Measurements from ENCODE around the gene CAMK2D. TPM values are rescaled to one million over a fixed set of nuclear protein-coding genes. Genes with fewer than 3 reads are reported as not detected.

The CAMK2D gene
- total RNA-seq, 4 donors from 2014 or later: 57.3 to 78.4 (median 61.8) TPM

GRCh38 chr4:113528395-113528794 lies 233.1 kb downstream of the CAMK2D start:
- Histone ChIP-seq H3K27ac (no peak overlapping the region), H3K9me3 (no peaks in the 10 kb centered on the region), H3K27me3 (no peaks in the 10 kb centered on the region), H3K36me3 (no peaks in the 10 kb centered on the region), H3K4me3 (replicated peaks in 1 of 3) (no peak overlapping the region), H3K4me1 (no peaks in the 10 kb centered on the region)
- DNase-seq: no peak
- TF ChIP-seq CTCF (IDR thresholded peaks at IDR 0.05): no peak
- TF ChIP-seq POLR2A (IDR thresholded peaks at IDR 0.05): no peak
- WGBS, 2 donors: 88 to 93% methylated on average over 1 of the region's 1 CpG
- intact Hi-C loops (cut with DNase I): no loop called here

- intact Hi-C loops (cut with DNase I): no loop called here
- H3K27me3 ChIP-seq: no peaks in the 10 kb centered on the region
- 93 to 99% methylated on average over 2 of the region's 2 CpGs for WGBS, 2 donors
- DNase-seq: no peak
- no peak overlapping the region for H3K27ac ChIP-seq
- no peaks in the 10 kb centered on the region for H3K4me1 ChIP-seq
- TF ChIP-seq POLR2A (IDR thresholded peaks at IDR 0.05) (no peak), CTCF (IDR thresholded peaks at IDR 0.05) (no peak)
- H3K36me3 ChIP-seq: no peaks in the 10 kb centered on the region
- no peaks in the 10 kb centered on the region for H3K9me3 ChIP-seq
- H3K4me3 ChIP-seq (replicated peaks in 1 of 3): no peak overlapping the region
Measured at GRCh38 chr4:113525521-113525920, 236.0 kb downstream of the CAMK2D start.

- WGBS, 2 donors: 98 to 100% methylated on average over 2 of the region's 2 CpGs
- intact Hi-C loops (cut with DNase I): no loop called here
- no peaks in the 10 kb centered on the region for H3K9me3 ChIP-seq
Measured at GRCh38 chr4:113524505-113525186, 236.9 kb downstream of the CAMK2D start.

GRCh38 chr4:113524096-113524495 lies 237.4 kb downstream of the CAMK2D start:
- no peaks in the 10 kb centered on the region for H3K4me1 ChIP-seq
- WGBS, 2 donors: 95 to 100% methylated on average over 1 of the region's 1 CpG
- H3K4me3 ChIP-seq (replicated peaks in 1 of 3): no peak overlapping the region
- H3K27me3 ChIP-seq: no peaks in the 10 kb centered on the region
- H3K9me3 ChIP-seq: no peaks in the 10 kb centered on the region
- DNase-seq: no peak
- H3K36me3 ChIP-seq: no peaks in the 10 kb centered on the region
- intact Hi-C loops (cut with DNase I): no loop called here
- H3K27ac ChIP-seq: no peak overlapping the region
- no peak for TF ChIP-seq POLR2A (IDR thresholded peaks at IDR 0.05)
- TF ChIP-seq CTCF (IDR thresholded peaks at IDR 0.05): no peak

More at GRCh38 chr4:113524505-113525186, 236.9 kb downstream of the CAMK2D start:
- Histone ChIP-seq H3K4me1 (no peaks in the 10 kb centered on the region), H3K27me3 (no peaks in the 10 kb centered on the region), H3K4me3 (replicated peaks in 1 of 3) (no peak overlapping the region), H3K27ac (no peak overlapping the region), H3K36me3 (no peaks in the 10 kb centered on the region)
- no peak for DNase-seq
- no peak for TF ChIP-seq CTCF (IDR thresholded peaks at IDR 0.05)
- no peak for TF ChIP-seq POLR2A (IDR thresholded peaks at IDR 0.05)

- 98 to 99% methylated on average over 2 of the region's 2 CpGs for WGBS, 2 donors
- Histone ChIP-seq H3K27me3 (no peaks in the 10 kb centered on the region), H3K4me3 (replicated peaks in 1 of 3) (no peak overlapping the region), H3K4me1 (no peaks in the 10 kb centered on the region), H3K36me3 (no peaks in the 10 kb centered on the region), H3K9me3 (no peaks in the 10 kb centered on the region), H3K27ac (no peak overlapping the region)
- intact Hi-C loops (cut with DNase I): no loop called here
- no peak for DNase-seq
- TF ChIP-seq CTCF (IDR thresholded peaks at IDR 0.05) (no peak), POLR2A (IDR thresholded peaks at IDR 0.05) (no peak)
Measured at GRCh38 chr4:113522433-113522832, 239.1 kb downstream of the CAMK2D start.

Measured in thyroid gland (tissue), 4 donors.